GM10248 (cell line): Measurements from ENCODE around the gene EFNA3.
A peak's percentile ranks its signal among the peaks of the same experiment; 100 is the strongest.

Experiments
- CTCF ChIA-PET: fragments of 300-600 bp; sonication (Branson Sonifier 250); formaldehyde crosslinking; extraction: SDS; loops from one replicate; lab custom pipeline; 2021; ENCODE audit warnings: antibody characterized with exemption; lab: Yijun Ruan, JAX
- POLR2A ChIA-PET: fragments of 350-650 bp; sonication (Branson Sonifier 250); formaldehyde crosslinking; extraction: SDS; loops from one replicate; lab custom pipeline; 2020; ENCODE audit warnings: antibody characterized with exemption; lab: Yijun Ruan, JAX
- DNase-seq: peaks from one replicate; pipeline ENCODE4 v3.0.0; 2012; ENCODE audit errors: extremely low spot score
- CTCF ChIP-seq: IDR thresholded peaks from 2 replicates; pipeline ENCODE4 v1.5.1; 2012; ENCODE audit warnings: mild to moderate bottlenecking, low read depth; ENCODE audit errors: extremely low read depth, missing control alignments, control extremely low read depth

The EFNA3 gene

GRCh38 chr1:155060736-155061135, 17.9 kb upstream of the EFNA3 start:
- ChIA-PET POLR2A (no interaction called here), CTCF (interaction anchor here (1.0 to 16.0 kb wide), 21 partner anchors 14 to 579 kb away, joined by 3 to 285 read pairs (median 7); partner anchors contain the start of genes ADAM15, EFNA3, KRTCAP2 and PBXIP1)
- TF ChIP-seq CTCF: no peak
- DNase-seq: no peak

- ChIA-PET CTCF (interaction anchor here (0.6 to 16.0 kb wide), 38 partner anchors 8 to 581 kb away, joined by 3 to 285 read pairs (median 4); partner anchors contain the start of genes ADAM15, EFNA3, KRTCAP2 and PBXIP1), POLR2A (interaction anchor here (0.6 kb wide), 1 partner anchor 597 kb away, joined by 3 read pairs; no protein-coding TSS in a partner anchor)
- peak; percentile 94 for TF ChIP-seq CTCF
- DNase-seq: peak; percentile 90
Observed at GRCh38 chr1:155061381-155062150, 17.1 kb upstream of the EFNA3 start.

DNA sequence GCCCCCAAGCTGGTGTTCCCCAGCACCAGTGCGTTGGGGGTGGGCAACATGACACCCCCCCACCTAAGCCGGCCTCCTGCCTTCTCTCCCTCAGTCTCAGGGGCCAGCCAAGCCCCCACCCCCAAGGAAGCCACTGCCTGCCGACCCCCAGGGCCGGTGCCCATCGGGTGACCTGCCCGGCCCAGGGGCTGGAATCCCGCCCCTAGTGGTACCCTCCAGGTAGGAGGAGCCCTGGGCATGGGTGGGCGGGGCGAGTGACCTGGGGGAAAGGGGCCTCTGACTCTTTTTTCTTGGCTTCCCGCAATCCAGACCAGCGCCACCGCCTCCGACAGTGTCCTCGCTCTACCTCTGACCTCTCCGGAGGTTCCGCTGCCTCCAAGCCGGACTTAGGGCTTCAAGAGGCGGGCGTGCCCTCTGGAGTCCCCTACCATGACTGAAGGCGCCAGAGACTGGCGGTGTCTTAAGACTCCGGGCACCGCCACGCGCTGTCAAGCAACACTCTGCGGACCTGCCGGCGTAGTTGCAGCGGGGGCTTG, 16.4 kb upstream of the EFNA3 start:
- ChIA-PET CTCF (interaction anchor here (0.6 to 16.0 kb wide), 37 partner anchors 8 to 582 kb away, joined by 3 to 285 read pairs (median 4); partner anchors contain the start of genes ADAM15, EFNA3, KRTCAP2 and PBXIP1), POLR2A (interaction anchor here (0.6 kb wide), 1 partner anchor 597 kb away, joined by 3 read pairs; no protein-coding TSS in a partner anchor)
- TF ChIP-seq CTCF: no peak
- no peak for DNase-seq

DNA sequence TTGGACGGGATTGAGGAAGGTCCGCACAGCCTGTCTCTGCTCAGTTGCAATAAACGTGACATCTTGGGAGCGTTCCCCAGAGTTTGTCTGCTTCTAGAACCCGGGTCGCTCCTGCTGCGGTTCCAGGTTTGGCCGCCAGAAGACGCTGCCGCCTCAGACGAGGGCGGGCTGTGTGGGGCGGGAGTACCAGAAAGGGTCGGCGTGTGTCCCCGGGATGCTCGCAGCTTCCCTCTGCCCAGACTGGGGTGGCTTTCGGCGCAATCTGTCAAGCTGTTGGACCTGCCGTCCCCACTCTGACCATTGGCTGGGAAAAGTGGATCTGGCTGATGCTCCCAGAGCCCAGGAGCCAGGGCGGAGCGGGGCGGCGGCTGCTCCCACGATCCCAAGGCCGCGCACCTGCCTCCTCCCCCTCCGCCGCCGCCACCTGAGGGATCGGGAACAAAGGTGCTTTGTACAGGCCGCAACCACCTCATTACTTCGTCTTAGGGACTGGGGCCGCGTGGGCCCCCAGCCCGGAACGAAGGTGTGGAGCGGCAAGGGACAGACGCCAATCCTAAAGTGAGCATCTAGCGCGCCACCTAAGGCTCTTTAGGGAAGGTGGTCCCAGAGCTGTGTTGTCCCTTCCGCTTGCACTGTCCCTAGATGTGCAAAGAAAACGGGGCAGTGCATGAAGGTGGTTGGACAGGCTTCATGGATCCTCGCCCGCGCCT, 15.8 kb upstream of the EFNA3 start:
- peak; percentile 97 for TF ChIP-seq CTCF
- peak; percentile 83 for DNase-seq
- ChIA-PET POLR2A (no interaction called here), CTCF (interaction anchor here (0.9 to 16.0 kb wide), 7 partner anchors 13 to 117 kb away, joined by 3 to 285 read pairs (median 18); partner anchors contain the start of genes ADAM15, EFNA3 and PYGO2)

GRCh38 chr1:155063550-155064110, 15.0 kb upstream of the EFNA3 start, which contains the start of gene EFNA4:
EFNA4 (plus strand) TSS chr1:155063740; CDS start chr1:155063824, 84 bp downstream.
- DNase-seq: peak; percentile 91
- CTCF ChIA-PET: interaction anchor here (0.9 to 16.0 kb wide), 8 partner anchors 12 to 143 kb away, joined by 3 to 285 read pairs (median 11); partner anchors contain the start of genes ADAM15, EFNA3, KRTCAP2 and PYGO2
- POLR2A ChIA-PET: no interaction called here
- TF ChIP-seq CTCF: no peak
